CD4-positive, alpha-beta T cell treated with Interleukin-6 at 100 ng/mL for 8 hours (primary cell): ENCODE measurements around the gene GAPDHS.

Experiments used
- DNase-seq: peaks from one replicate; pipeline ENCODE4 v3.0.0-alpha.2; 2020; ENCODE audit warnings: mixed read lengths, low spot score

Gene GAPDHS

DNA sequence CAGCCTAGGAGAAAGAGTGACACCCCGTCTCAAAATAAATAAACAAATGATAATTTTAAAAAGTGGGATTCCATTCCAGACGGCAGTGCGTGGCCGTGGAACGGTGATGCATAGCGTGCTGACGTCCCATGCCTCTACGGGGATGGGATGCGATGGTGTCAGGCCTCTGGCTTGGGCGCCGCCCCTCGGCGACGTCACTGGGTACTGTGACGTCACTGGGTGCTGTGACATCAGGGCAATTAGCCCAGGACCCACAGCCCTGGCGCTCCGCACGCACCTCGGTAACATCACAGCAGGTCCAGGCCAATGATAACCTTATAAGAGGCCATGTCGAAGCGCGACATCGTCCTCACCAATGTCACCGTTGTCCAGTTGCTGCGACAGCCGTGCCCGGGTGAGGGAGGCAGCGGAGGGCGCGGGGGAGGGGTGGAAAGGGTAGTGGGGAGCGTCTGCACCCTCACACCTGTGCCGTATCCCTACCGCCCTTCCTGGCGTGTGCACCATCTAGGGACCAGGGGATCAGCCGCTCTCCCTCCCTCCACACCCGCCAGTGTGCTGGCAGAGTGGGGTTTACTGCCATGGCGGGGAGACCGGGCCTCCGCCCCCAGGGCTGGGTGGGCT, at the start of gene GAPDHS:
Gene GAPDHS, plus strand, starts transcription at position 256 of the 621 bp plus-strand sequence. Its CDS starts 72 bp downstream, at position 328.
- no peak for DNase-seq

DNA sequence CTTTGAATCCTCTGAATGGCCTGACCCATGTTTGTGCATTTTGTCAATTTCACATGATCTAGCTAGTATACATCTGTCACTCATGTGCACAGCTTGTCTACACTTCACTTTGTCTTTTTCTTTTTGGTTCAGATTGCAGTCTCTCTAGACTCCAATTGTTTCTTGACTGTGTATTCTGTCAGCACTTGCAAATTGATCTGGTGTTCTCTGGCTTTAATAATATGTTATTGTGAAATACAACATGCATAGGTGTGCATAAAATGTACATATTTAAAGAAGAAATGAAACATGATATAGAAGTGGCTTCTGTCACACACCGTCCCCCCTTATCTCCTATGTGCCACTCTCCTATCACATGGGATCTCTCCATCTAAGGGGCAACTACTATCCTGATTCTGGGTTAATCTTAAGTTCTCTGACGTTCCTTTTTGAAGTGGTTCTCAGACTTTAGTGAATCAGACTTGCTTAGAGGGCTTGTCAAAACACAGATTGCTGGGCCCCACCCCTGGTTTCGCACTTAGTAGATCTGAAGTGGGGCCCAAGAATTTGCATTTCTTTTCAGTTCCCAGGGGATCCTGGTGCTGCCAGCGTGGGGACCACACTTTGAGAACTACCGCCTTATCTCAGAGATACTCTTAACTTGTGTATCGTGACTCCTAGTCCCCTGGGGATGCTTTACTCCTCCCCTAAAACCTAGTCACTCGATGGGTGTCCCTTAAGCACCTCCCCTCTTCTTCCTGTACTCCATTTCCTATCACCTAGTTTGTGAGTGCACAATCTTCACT, 48.8 kb upstream of the GAPDHS start:
- DNase-seq, result no peak

DNA sequence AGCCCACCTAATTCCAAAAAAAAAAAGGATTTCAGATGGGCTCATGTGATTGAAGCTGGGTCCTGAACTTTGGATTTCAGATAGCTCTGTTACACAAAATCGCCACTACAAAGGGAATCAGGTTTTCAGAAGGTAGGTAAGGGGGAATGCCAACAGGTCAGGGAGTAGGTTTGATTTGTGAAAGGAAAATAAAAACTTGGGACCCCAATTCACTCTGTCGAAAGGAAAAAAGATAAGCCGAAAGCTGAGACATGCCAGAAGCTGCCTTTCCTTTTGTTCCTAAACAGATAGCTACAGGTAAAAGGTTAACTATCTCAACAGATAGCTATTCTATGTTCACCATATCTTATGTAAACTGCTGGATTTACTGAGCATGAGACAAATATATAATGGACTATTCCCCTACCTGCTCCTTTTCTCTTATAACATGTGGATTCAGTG, 47.0 kb upstream of the GAPDHS start:
- DNase-seq, result no peak

DNA sequence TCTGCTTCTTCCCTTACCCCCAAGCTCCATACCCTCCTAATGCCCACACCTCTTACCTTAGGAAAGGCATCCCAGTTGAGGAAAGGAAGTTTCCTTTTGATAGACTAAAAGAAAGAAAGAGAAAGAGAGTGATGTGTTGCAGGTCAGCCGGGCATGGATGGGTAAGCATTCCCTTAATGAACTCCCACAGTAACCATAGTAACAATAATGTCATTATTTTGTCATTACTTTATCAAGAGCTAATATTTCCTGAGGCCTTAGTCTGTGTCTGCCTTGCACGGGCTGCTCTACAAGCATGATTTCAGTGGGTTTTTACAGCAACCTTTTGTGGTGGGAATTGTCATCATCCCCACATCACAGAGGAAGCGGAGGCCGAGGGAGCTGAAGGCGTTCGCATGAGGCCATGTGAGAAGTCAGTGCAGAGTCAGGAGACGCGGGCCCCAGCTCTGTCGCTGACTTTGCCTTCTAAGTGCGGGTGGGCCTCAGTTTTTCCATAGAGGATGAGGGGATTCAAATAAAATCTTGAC, 45.5 kb upstream of the GAPDHS start:
- no peak for DNase-seq

DNA sequence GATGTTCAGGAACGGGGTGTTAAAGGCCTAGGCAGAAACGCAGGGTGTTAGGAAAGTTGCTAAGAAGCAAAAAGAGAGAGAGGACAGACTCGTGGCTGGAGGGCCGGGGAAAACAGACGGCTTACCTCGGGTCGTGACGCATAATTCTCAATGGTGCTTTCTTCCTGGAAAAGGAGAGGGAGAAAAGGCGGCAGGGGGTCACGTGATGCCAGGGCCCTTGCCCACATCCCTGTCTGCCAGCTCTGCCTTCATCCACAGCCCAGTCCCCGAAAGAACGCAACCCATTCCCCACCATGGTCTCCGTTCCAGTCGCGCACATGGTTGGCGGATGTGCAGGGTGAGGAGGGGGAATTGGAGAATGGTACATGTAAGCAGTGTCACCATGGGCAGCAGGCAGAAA, 44.6 kb upstream of the GAPDHS start:
- no peak for DNase-seq

DNA sequence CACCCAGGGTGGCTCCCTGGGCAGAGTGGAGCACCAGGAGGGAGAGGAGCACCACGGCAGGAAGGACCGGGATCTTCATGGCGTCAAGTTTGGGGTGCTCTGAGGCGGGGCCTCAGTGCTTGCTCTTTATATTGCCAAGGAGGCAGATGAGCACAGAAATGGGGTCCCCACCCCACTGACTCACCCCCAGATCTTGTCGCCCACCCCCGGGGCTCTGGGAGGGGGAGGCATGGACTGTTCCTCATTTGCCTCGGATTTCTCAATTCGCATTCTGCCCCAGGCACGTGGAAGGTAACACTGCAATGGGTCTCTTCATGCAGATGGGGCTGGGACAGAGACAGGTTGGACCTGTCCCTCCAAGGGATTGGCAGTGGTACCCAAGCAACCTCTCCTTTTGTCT, 42.9 kb upstream of the GAPDHS start, which contains the start of gene KRTDAP:
Gene KRTDAP, minus strand, starts transcription at position 101 of the 400 bp plus-strand sequence. Its CDS starts 22 bp downstream, at position 79.
- DNase-seq, result no peak

DNA sequence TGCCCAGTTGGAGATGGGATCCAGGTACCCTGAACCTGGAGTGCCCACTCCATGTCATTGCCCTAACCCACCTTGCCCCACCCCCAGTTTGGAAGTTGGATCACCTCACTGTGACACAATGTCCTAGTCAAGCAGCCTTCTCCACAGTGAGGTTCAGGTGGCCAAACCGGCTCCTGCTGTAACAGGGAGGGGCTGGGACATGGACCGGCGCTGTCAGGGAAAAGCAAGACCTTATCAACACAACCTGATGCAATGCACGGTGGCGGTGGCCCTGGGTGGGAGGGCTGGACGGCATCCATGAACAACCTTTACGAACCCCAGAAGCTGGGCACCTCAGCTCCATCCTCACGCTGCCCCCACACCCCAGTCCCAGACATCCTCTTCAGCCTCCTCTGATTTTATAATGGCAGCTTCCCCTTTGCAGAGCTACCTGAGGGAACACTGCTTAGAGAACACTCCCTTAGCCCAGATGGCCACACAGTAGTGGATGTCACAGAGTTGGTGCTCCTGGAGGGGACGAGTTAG, 41.4 kb upstream of the GAPDHS start:
- DNase-seq, result no peak

DNA sequence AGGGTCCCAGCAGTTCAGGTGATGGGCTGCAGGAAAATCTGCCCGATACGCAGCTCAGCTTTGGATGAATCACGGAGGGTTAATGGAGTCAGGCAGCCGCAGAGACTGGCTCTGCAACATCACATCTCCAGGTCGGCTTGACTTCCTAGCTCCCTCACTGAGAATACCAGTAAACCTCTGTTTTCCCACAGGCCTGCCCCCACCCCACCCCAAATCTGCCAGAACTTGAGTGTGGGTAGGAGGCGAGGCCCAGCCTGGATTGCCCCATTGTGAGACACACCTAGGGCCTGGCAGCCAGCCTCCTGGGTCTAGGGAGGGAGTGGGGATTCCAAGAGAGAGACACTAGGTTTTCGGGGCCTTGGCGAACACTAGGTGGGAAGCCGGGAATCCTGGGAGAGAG, 39.3 kb upstream of the GAPDHS start:
- no peak for DNase-seq

DNA sequence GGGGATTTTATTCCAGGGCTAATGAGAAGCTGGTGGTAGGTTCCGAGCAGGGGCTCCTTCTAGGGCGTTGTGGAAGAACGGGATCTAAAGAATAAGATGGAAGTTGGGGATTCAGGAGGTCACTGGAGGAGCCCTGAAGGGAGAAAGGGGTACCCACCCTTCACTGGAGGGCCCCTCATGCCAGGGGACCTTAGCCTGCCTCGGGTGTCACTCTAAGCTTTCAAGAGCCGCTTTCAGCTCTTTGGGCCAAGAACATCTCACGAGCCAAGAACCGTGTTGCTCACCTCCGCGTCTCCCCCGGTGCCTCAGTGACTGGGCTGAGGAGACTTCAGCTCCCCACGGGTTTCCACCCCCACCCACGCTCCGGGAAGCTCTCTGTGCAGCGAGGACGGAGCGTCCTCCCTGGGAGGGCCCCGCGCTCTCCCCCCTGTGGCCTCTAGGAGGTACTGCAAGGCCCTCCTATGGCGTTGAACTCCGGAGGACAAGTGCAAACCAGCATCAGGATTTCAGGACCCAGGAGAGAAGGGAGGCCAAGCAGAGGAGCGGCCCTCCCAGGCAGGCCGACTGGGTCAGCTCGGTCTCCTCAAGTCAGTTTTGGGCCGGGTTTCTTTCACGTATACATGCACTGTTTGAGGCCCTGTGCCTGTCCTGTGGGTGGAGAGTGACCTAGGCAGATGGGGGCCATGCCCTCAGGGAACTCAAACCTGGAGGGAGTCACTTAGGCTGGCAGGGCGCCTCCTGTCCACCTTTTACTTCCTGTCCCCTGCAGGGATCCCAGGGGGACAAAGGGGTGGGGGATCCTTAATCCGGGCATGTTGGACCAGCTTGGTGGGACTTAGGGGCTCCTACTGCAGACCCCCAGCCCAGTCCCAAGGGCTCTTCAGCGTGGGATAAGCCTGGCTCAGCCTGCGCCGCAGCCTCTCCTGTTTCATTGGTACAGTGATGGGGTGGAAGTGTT, 37.9 kb upstream of the GAPDHS start:
- DNase-seq, result peak; percentile 66

DNA sequence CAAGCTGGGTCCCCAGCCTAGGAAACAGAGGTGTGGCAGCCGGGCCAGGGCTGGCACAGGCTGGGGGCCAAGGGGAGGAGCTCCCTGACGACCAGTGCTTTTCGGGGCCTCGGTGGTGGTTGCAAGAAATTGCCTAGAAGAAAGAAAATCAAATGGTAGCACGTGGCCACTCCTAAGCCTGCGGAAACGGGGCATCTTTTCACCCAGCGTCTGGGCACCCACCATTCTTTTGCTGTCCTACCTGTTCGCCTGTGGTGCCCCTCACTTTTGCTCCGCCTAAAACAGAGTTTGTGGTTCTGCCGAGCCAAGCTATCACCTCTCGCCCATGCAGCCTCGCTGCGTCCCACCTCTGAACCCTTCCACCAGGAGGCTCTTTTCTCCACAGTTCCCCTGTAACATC, 35.9 kb upstream of the GAPDHS start:
- DNase-seq, result no peak

DNA sequence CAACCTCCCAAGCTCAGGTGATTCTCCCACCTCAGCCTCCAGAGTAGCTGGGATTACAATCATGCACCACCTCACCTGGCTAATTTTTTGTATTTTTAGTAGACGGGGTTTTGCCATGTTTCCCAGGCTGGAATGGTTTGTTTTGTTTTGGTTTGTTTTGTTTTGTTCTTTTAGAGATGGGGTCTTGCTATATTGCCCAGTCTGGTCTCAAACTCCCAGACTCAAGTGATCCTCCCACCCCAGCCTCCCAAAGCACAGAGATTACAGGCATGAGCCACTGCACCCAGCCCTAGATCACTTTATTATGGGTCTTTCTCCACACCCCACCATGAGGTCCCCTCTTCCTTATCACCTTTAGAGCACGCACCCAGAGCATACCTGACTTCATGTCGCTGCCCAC, 35.0 kb upstream of the GAPDHS start:
- no peak for DNase-seq

DNA sequence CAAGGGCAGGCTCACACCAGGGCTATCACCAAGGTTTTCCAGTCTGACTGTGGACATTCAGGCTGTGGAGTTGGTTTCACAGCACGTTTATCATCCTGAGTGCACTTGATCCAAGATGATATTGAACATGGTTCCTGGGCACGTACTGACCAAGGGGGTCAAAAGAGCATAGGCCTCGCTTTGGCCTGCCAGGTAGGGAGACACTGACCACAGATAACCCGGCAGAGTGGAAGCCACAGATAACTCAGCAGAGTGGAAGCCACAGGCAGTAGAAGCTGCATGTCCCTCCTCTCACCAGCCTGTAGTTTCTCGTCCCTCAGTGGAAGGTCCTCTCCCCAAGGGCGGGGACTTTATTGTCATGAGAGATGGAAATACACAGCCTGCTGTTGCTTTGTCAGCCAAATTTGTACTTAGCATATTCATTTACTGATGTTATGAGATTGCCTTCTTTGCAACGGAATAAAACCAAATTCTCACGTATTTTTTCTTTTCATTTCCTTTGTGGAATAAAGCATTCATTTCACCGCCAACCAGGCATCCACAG, 34.2 kb upstream of the GAPDHS start:
- no peak for DNase-seq

DNA sequence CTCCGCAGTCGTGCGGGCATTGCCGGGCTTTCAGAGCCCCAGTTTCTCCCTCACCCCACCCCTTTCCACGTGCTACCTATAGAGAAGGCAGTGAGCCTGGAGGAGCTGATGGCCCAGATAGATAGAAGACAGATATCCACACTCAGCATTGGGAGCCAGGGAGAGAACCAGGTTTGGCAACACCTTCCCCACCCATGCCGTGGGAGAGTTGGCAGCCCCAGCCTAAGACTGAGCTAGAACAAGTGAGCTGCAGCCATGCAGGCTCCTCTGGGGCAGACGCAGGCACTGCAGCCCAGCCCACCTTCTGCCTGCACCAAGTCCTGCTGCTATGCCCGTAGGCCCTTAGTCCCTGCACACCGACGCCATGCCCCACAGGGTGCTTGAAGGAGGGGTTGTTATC, 32.6 kb upstream of the GAPDHS start:
- no peak for DNase-seq

DNA sequence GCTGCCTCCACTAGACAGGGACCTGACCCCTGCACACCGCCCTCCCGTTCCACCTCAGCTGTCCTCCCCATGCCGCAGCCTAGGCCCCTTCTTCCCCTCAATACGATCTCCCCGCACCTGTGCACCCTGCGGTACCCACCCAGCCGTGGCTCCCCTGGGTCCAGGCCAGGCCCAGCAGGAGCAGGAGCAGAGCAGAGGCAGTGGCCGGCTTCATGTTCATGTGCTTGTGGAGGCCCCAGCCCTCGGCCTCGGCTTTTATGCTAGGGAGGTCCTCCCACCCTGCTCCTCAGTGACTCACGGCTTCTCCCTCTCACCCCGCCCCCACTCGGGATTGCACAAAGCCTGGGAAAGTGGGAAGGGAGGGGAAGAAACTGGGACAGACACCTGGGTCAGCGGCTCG, 31.6 kb upstream of the GAPDHS start:
- no peak for DNase-seq

DNA sequence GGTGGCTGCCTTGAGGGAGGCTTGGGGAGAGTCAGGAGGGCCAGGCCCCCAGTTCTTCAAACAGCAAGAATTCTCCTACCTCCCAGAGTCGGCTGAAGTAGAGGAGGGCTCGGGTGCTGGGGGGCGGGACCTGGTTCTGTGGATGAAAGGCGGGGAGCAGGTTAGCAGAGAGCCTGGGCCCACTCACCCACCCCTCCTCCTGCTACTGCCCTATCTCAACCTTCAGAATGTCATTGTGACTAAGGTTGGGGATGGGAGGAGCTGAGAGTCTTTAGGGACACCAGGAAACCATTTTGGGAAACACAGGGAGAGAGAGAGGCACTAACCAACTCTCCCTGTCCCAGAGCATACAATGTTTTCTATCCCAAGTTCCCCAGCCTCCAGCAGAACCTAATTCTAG, 30.5 kb upstream of the GAPDHS start:
- no peak for DNase-seq

DNA sequence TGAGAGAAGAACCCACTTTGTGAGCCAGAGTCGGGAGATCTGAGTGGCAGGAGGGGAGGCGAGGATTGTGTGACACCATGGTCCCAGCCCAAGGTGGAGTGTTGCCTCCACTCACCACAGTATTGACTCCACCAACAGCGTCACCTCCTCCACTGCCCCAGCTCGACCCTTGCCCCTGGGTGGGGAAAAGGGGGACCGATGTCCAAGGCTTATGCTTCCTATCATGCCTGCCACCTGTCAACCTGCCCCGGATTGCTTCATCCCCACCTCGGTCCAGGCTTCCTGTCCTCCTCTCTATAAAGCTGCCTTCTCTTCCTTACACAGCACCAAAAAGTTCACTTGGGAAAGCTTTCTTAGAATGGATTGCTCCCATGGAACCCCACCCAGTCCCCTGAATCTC, 27.2 kb upstream of the GAPDHS start:
- no peak for DNase-seq

DNA sequence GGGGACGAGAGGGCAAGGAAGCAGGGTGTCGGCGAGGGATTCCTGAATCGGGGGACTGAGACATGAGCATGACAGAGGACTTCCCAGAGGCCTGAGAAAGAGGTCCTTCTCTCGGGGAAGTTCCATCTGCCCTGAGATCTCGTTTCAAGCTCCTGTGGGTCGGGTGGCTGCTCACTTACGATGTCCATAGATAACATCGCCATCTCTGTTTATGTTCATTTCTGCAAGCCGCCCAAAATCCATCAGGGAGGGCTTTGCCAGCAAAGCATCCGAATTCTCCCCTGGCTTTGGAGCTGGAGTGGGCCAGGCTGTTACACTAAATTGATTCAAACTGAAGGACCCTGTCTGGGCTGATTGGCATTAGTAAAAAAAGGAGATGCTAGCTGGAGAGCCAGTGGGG, 25.7 kb upstream of the GAPDHS start:
- DNase-seq, result no peak

DNA sequence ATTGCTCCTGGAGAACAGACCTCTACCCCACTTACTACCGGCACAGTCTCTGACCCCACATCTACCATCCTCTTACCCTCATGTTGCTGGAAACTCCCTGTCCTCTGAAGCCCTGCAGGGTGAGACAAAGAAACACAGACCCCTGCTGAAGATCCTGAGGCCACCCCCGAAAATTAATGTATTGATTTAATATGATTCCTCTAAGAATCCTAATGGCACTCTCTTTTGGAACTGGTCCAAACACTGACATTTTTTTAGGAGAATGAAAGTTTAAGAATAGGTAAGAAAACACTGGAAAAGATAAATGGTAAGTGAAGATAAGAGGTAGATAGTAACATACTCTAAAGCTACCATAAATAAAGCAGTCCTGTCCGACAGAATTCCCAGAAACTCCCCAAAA, 25.1 kb upstream of the GAPDHS start:
- DNase-seq, result no peak

DNA sequence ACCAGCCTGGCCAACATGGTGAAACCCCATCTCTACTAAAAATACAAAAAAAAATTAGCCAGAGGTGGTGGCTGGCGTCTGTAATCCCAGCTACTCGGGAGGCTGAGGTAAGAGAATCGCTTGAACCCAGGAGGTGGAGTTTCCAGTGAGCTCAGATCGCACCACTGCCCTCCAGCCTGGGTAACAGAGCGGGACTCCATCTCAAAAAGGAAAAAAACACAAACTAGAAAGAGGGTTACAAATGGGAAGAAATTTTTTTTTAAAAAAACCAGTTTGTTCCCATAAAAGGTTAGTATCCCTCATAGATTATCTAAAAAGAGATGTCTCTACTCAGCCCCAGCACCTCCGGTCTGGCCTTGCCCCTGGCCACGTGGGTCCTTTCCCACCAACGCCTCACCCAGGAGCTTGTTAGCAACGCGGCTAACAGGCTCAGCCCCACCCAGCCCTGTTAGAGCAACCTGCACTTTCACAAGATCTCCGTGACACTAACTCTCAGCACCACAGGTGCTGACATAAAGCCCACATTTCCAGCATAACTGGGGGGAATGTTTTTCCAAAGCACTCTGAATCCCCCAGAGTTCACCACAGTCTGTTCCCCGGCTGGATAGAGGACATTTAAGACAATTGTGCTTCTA, 24.1 kb upstream of the GAPDHS start:
- peak; percentile 44 for DNase-seq

DNA sequence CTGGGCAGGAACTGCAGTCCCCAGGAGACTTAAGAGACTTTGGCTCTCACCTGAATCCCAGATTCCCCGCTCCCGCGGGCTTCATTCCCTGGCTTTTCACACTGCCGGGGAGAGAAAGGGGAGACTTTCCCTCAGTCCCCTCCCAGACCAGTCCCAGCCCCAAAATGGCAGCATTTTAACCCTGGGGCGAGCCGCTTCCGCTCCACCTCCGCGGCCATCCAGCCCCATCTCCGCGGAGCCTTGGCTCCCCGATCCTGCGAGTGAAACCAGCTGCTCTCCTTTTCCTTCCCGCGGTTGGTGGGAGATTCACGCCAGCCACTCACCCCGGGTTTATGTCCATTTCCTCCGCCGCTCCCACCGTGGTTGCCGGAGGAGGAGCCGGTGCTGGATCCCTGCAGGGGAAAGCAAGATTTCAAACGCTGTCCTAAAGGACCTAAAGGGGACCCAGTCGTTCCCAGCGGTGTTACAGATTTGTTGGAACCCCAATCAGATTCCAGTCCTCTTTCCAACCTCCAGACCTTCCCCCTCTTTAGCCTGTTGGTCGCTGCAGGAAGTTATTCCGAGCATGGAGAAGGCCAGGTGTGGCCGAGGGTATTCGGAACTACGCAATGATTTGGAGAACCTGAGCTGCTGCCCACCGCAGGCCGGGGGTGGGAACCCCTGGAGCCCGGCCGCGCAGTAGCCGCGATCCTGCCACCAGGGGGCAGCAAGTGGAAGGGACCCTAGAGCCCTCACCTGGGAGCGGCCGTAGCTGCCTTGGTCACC, 23.2 kb upstream of the GAPDHS start:
- DNase-seq, result peak; percentile 60

DNA sequence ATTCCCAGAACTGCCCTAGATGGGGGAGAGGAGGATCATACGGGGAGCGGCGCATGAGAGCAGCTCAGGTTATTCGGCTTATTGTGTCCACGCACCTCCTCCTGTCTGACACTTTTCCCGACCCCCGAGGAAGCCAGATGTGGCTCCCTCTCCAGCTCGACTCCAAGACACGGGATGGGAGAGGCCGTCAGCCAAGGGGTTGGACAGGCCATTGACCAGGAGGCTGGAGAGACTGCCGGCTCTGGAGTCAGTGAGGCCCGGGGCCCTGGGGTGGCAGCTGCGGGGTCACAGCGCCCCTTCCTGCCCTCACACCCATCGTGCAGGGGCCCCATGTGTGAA, 22.7 kb upstream of the GAPDHS start:
- no peak for DNase-seq
